Measurements from ENCODE around the gene SEPHS1. TPM values are rescaled to one million over a fixed set of nuclear protein-coding genes. Genes with fewer than 3 reads are reported as not detected.

Gene SEPHS1
- total and polyA plus RNA-seq, 2 of the 8 experiments (the other 6 are each of a cell fraction or from before 2014, with no cell fraction given), result 270 to 683 TPM

GRCh38 chr10:13388478-13389230 lies 40.6 kb upstream of the SEPHS1 start:
- no peak for FAIRE-seq

More at GRCh38 chr10:13388478-13389230, 40.6 kb upstream of the SEPHS1 start:
- Histone ChIP-seq H3K79me1 (ENCODE audit: low read depth, low read length) (no peaks in the 10 kb centered on the region), H3K4me3 (ENCODE audit: extremely low read depth in 1 of 4, insufficient read depth in 2 of 4, low read depth in 3 of 4, low read length in 4 of 4) (no peak overlapping the region), H3K18ac (ENCODE audit: extremely low read depth, low read length) (no peak overlapping the region), H4K91ac (replicated peaks; ENCODE audit: insufficient read length, low read length) (no peak overlapping the region), H3K23ac (ENCODE audit: insufficient read length) (no peak overlapping the region), H3K36me3 (ENCODE audit: control insufficient read depth in 2 of 4, insufficient read depth in 4 of 4, low read length in 3 of 4) (no peaks in the 10 kb centered on the region), H3K4ac (replicated peaks; ENCODE audit: insufficient read length, low read depth, low read length) (no peak overlapping the region), H4K8ac (ENCODE audit: extremely low read depth, insufficient read depth, low read length) (no peak overlapping the region), H2AK5ac (ENCODE audit: low read depth, low read length) (no peak overlapping the region), H4K5ac (ENCODE audit: insufficient read length, low read depth, low read length) (no peak overlapping the region), H3K23me2 (ENCODE audit: low read depth, low read length) (peaks cover 3% of the 10 kb centered on the region; the same call in 1 of the 2 replicates), H2BK5ac (ENCODE audit: low read depth, low read length) (no peak overlapping the region), H3K27me3 (replicated peaks in 1 of 4; ENCODE audit: control insufficient read depth in 3 of 4, extremely low read depth in 1 of 4, insufficient read depth in 3 of 4, low read length in 3 of 4) (no peaks in the 10 kb centered on the region; a peak in 1 of 7 replicates), H3K27ac (ENCODE audit: low read depth, low read length) (no peak overlapping the region), H3K4me2 (ENCODE audit: insufficient read depth in 1 of 2, low read depth in 2 of 2, low read length in 2 of 2) (no peak overlapping the region), H3K14ac (ENCODE audit: insufficient read length) (no peak overlapping the region), H3K9ac (replicated peaks in 1 of 4; ENCODE audit: extremely low read depth in 1 of 4, low read depth in 3 of 4, low read length in 3 of 4) (no peak overlapping the region), H3K4me1 (replicated peaks in 1 of 4; ENCODE audit: control insufficient read depth in 3 of 4, insufficient read depth in 4 of 4, low read length in 3 of 4) (peaks cover 0 to 6% (median 4%) of the 10 kb centered on the region in 4 experiments; a peak in 4 of 7 replicates), H2BK20ac (ENCODE audit: low read length) (no peak overlapping the region), H2AFZ (ENCODE audit: low read length) (no peak overlapping the region), H3K79me2 (ENCODE audit: control insufficient read depth in 1 of 2, insufficient read depth in 2 of 2, low read length in 2 of 2) (no peaks in the 10 kb centered on the region), H3K9me3 (ENCODE audit: insufficient read depth in 2 of 2, low read depth in 1 of 2, low read length in 1 of 2) (no peaks in the 10 kb centered on the region), H2BK15ac (ENCODE audit: low read length) (no peak overlapping the region), H2BK120ac (replicated peaks; ENCODE audit: low read depth, low read length) (no peak overlapping the region), H2BK12ac (ENCODE audit: low read depth, low read length) (no peak overlapping the region), H3K56ac (replicated peaks; ENCODE audit: insufficient read length, low read depth, low read length) (peak overlapping the region; percentile 23), H4K20me1 (replicated peaks in 1 of 2; ENCODE audit: control insufficient read depth in 1 of 2, insufficient read depth in 2 of 2, low read length in 2 of 2) (no peaks in the 10 kb centered on the region)
- ChIA-PET CTCF (ENCODE audit: partially characterized antibody) (interaction anchor here (0.7 to 4.2 kb wide), 11 partner anchors 10 to 148 kb away, joined by 3 to 29 read pairs (median 6); no protein-coding TSS in a partner anchor), POLR2A (ENCODE audit: partially characterized antibody) (interaction anchor here (0.6 to 1.3 kb wide), 3 partner anchors 12 to 39 kb away, joined by 3 to 5 read pairs (median 5); no protein-coding TSS in a partner anchor)
- DNase-seq (ENCODE audit: low read depth in 1 of 2, low spot score in 2 of 2), result no peak
- TF ChIP-seq ATF3 (IDR thresholded peaks at IDR 0.05; ENCODE audit: insufficient read depth, low read depth, low read length) (no peak), EP300 (IDR thresholded peaks at IDR 0.05; ENCODE audit: borderline replicate concordance in 1 of 2, low read depth in 2 of 2, low read length in 2 of 2) (no peak)
- 89% methylated on average over 3 of the region's 3 CpGs; no CpG with 5 or more reads in 1 of the 2 experiments for WGBS, 2 experiments (ENCODE audit: extremely low coverage in 1 of 2, insufficient coverage in 1 of 2, insufficient read length in 1 of 2, insufficient replicate concordance in 2 of 2, low coverage in 1 of 2, low lambda C conversion rate in 2 of 2, missing lambda C conversion rate in 1 of 2)

All from H1 (cell line).